IPS-18a (cell line): ENCODE results near the gene CNTFR.

Experiments
- H3K27ac ChIP-seq: one replicate; pipeline ENCODE4 v1.5.1; 2013; ENCODE audit warnings: low read length
- H3K27me3 ChIP-seq: one replicate; pipeline ENCODE4 v1.6.1; 2013; ENCODE audit warnings: mild to moderate bottlenecking, low read length; ENCODE audit not compliant: control insufficient read depth, insufficient read depth
- H3K36me3 ChIP-seq: one replicate; pipeline ENCODE4 v1.6.1; 2013; ENCODE audit warnings: low read depth, low read length; ENCODE audit not compliant: control insufficient read depth
- H3K4me1 ChIP-seq: one replicate; pipeline ENCODE4 v1.6.1; 2013; ENCODE audit warnings: low read depth, low read length; ENCODE audit not compliant: control insufficient read depth
- H3K4me3 ChIP-seq: one replicate; pipeline ENCODE4 v1.5.1; 2013; ENCODE audit warnings: low read length
- H3K9ac ChIP-seq: one replicate; pipeline ENCODE4 v1.6.1; 2013; ENCODE audit warnings: mild to moderate bottlenecking, low read length, moderate library complexity
- H3K9me3 ChIP-seq: one replicate; pipeline ENCODE4 v1.6.1; 2013; ENCODE audit warnings: low read depth, low read length; ENCODE audit not compliant: control insufficient read depth

The CNTFR gene

DNA sequence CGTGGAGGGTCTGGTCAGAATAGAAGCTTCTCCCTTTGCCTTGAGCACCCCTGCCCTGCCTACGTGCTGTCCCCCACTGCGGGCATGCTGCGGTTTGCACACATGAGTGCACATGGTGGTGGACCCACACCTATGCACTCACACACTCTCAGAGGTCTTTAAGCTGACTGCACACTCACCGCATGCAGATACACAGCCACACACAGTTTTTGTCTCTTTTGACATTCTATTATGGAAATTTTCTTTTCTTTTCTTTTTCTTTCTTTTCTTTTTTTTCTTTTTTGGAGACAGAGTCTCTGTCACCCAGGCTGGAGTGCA lies 39.9 kb upstream of the CNTFR start:
- no peak overlapping the region for H3K27ac ChIP-seq
- H3K36me3 ChIP-seq = no peaks in the 10 kb centered on the region
- no peak overlapping the region for H3K9ac ChIP-seq
- H3K27me3 ChIP-seq = peaks cover 75% of the 10 kb centered on the region
- H3K9me3 ChIP-seq = no peaks in the 10 kb centered on the region
- H3K4me1 ChIP-seq = peaks cover 3% of the 10 kb centered on the region
- peak overlapping the region; percentile 39 for H3K4me3 ChIP-seq

DNA sequence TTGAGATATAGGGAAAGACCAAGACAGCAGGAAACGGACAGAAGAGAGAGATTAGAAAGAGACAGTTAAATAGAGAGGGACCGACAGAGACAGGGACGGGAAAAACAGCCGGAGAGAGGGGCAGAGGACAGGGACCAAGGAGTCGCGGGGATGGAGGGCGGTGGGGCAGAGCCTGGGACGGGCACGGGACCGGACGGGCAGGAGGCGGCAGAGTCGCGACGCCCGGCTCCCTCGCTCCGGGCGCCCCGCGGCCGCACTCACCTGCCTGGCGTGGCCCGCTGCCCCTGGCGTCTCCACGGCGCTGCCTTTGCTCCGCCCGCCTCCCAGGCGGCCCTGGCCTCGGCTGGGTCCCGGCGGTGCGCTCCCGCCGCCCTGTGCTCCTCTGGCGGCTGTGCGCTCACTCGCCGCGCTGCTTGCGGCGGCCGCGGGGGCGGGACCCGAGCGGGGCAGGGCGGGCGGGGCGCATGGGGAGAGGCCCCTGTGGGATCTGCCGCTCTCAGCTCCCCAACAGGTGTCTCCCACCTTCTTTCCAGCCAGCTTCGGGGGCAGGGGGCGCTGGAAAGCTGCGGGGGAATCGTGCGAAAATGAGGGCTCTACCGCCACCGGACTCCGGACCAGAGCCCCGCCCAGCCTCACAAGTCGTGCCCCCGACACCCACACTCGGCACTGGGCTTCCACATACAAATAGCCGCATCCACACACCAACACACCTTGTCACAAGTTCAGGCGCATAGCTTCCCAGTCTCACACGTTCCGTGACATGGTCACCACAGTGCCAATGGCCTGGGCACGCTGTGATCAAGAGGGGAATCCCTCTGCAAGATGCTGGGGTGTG lies 39.3 kb upstream of the CNTFR start, which contains the start of gene ARID3C:
ARID3C (minus strand) TSS at position 411 of the 835 bp plus-strand sequence. CDS start 1,052 bp downstream, outside the sequence.
- Histone ChIP-seq H3K27me3 (peaks cover 81% of the 10 kb centered on the region), H3K4me3 (peak within 1 kb of the TSS; percentile 39), H3K9me3 (no peaks in the 10 kb centered on the region), H3K27ac (no peak within 1 kb of the TSS), H3K9ac (no peak within 1 kb of the TSS), H3K4me1 (peaks cover 3% of the 10 kb centered on the region), H3K36me3 (no peaks in the 10 kb centered on the region)

DNA sequence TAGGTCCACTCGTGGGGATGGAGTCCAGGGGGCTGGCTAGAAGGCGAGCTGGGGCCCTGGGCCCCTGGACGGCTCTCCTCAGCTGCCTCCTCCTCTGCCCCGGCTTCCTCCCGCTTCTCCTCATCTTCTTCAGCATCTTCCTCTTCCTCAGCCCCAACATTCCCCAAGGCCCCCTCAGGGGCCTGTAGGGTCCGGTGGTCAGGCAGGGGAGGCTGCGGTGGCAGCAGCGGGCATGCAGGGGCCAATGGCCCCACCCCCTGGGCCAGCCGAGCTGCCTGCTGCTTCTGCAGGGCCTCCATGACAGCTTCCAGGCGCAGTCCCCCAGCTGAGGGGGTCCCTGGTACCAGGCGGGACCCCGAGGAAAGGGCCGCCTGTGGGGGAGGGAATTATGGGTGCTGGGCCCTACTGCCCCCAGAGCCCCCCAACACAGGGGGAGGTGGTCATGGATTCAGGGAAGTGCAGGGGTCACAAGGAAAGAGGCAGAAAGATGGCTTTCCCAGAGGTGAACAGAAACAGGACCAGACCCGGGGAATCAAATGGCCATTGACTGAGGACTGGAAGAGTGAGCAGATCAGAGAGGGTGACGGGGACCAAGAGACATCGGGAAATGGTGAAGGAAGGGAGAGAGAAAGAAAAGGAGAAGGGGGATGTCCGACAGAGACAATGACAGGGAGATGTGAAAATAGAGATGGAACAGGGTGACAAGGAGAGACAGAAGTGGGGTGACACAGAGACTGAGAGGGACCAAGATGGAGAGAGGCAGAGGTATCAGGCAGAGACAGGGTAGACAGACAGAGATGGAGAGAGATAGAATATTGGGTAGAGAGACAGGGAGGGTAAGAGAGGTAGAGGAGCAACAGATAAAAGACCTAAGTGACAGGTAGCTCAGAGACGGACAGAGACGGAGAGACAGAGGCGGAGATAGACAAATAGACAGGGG lies 38.5 kb upstream of the CNTFR start:
- Histone ChIP-seq H3K9ac (no peak overlapping the region), H3K27ac (no peak overlapping the region), H3K27me3 (peaks cover 84% of the 10 kb centered on the region), H3K4me1 (peaks cover 3% of the 10 kb centered on the region), H3K36me3 (no peaks in the 10 kb centered on the region), H3K4me3 (peak overlapping the region; percentile 39), H3K9me3 (no peaks in the 10 kb centered on the region)

GRCh38 chr9:34625186-34625486 lies 35.6 kb upstream of the CNTFR start:
- peaks cover 3% of the 10 kb centered on the region for H3K4me1 ChIP-seq
- H3K36me3 ChIP-seq = no peaks in the 10 kb centered on the region
- H3K9ac ChIP-seq = no peak overlapping the region
- peaks cover 73% of the 10 kb centered on the region for H3K27me3 ChIP-seq
- H3K27ac ChIP-seq = no peak overlapping the region
- H3K9me3 ChIP-seq = no peaks in the 10 kb centered on the region
- H3K4me3 ChIP-seq = no peak overlapping the region

DNA sequence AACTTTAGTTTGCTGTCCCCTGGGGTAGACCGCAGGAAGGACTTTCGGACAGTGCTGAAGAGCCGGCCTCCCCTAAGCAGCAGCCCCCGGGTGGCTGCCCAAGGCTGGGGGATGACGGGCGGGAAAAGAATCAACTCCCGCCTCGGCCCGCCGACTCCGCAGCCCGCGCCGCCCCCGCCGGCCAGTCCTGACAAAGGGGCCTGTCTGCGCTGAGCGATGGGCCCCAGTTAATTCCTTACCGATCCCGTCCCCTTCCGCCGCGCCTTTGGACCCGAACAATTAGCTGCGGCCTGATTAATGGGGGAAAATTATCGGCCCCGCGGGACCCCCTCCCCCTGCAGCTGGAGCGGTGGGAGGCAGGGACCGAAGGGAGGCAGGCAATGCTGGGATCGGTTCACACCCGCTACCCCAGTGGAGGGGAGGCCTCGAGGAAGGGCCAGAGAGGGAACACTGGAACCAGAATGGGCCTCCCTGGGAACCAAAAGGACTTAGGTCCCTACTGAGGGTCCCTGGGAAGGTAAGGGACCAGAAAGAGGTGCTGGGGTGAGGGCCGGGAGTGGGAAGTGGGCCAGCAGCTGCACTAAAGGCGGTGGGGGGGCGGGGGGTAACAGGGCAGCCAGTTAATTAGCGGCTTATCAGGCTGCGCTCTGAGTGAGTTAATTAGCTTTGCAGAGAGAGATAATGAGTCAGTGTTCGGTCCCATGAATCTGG lies 35.1 kb upstream of the CNTFR start:
- Histone ChIP-seq H3K4me3 (peak overlapping the region; percentile 14), H3K27me3 (peaks cover 68% of the 10 kb centered on the region), H3K4me1 (peaks cover 3% of the 10 kb centered on the region), H3K9me3 (no peaks in the 10 kb centered on the region), H3K36me3 (no peaks in the 10 kb centered on the region), H3K27ac (no peak overlapping the region), H3K9ac (no peak overlapping the region)

GRCh38 chr9:34623374-34624235 lies 34.1 kb upstream of the CNTFR start:
- H3K27me3 ChIP-seq = peaks cover 58% of the 10 kb centered on the region
- peaks cover 3% of the 10 kb centered on the region for H3K4me1 ChIP-seq
- H3K9ac ChIP-seq = no peak overlapping the region
- H3K36me3 ChIP-seq = no peaks in the 10 kb centered on the region
- H3K27ac ChIP-seq = no peak overlapping the region
- H3K9me3 ChIP-seq = no peaks in the 10 kb centered on the region
- H3K4me3 ChIP-seq = no peak overlapping the region

GRCh38 chr9:34620061-34620994 lies 30.8 kb upstream of the CNTFR start, which contains the start of gene DCTN3:
Gene DCTN3, minus strand, starts transcription at chr9:34620495. Its CDS starts 31 bp downstream, at chr9:34620464.
- H3K4me3 ChIP-seq = peak within 1 kb of the TSS; percentile 79
- peaks cover 25% of the 10 kb centered on the region for H3K27me3 ChIP-seq
- H3K9ac ChIP-seq = peak within 1 kb of the TSS; percentile 57
- H3K27ac ChIP-seq = no peak within 1 kb of the TSS
- no peaks in the 10 kb centered on the region for H3K36me3 ChIP-seq
- H3K4me1 ChIP-seq = no peaks in the 10 kb centered on the region
- H3K9me3 ChIP-seq = no peaks in the 10 kb centered on the region

DNA sequence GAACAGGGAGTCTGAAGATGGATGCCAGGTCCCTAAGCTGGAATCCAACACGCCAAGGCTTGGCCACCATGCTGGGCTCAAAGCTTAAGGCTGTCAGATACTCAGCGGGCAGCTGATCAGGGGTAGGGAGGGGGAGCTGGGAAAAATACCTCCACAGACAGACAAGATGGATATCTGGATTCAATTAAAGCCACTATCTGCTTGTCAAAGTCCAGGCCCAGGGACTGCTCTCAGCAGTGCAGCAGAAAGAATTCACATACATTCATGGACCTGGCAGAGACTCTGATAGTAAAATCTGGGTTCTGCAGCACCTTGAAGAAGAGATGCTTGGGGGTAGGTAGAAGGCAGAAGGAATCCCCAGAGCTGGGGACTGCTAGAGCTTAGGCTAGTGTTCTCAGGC lies 25.6 kb upstream of the CNTFR start:
- Histone ChIP-seq H3K27ac (no peak overlapping the region), H3K36me3 (no peaks in the 10 kb centered on the region), H3K9me3 (no peaks in the 10 kb centered on the region), H3K4me3 (no peak overlapping the region), H3K27me3 (peaks cover 5% of the 10 kb centered on the region), H3K4me1 (peaks cover 11% of the 10 kb centered on the region), H3K9ac (no peak overlapping the region)

DNA sequence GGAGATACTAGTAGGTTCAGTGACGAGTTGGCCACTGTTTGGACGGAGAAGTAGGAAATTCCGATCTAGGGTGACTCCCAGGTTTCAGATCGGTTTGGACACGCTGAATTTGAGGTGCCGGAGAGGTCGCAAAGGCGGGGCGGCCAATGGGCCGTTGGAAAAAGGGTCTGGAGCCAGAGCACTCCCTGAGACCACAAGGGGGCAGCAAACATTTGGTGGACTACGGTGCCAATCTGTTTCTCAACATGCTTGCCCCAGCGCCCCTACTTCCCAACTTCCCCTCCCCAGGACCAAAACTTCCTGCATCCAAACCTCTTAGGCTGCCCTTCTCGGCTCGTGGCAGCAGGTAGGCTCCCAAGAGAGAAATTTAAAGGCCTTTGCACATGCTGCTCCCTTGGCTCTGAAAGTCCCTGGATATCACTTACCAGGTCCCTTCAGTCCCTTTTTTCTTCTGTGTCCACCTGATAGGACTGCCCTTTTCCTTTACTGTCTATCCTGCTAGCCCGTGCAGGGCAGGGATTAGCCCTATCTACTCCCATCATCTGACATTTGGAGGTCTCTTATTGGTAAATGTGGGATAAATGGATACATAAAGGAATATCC lies 23.4 kb upstream of the CNTFR start:
- Histone ChIP-seq H3K9me3 (no peaks in the 10 kb centered on the region), H3K4me1 (peaks cover 11% of the 10 kb centered on the region), H3K36me3 (no peaks in the 10 kb centered on the region), H3K27me3 (peaks cover 5% of the 10 kb centered on the region), H3K9ac (peak overlapping the region; percentile 86), H3K27ac (no peak overlapping the region), H3K4me3 (peak overlapping the region; percentile 86)
